A673 (cell line): Measurements from ENCODE around the gene RPS19. TPM values are rescaled to one million over a fixed set of nuclear protein-coding genes. Genes with fewer than 3 reads are reported as not detected.

Experiments
- BruUV-seq: library from RNA; stranded (reverse); fragments of 400-500 nt; replicated peaks from 2 replicates; lab custom pipeline; 2021; lab: Mats Ljungman, UMichigan
- CTCF ChIA-PET: fragments of 300-600 bp; sonication (Branson Sonifier 250); formaldehyde crosslinking; loops from one replicate; lab custom pipeline; 2022; ENCODE audit warnings: antibody characterized with exemption; lab: Charles Lee
- POLR2A ChIA-PET: fragments of 300-600 bp; sonication (Branson Sonifier 250); formaldehyde crosslinking; loops from one replicate; lab custom pipeline; 2022; ENCODE audit warnings: antibody characterized with exemption; ENCODE audit not compliant: low non-redundant PET; lab: Charles Lee
- DNase-seq: peaks from one replicate; pipeline ENCODE4 v3.0.0-alpha.2; 2015; ENCODE audit warnings: low spot score
- H3K27ac ChIP-seq: fragments of 200-600 bp; sonication (generic); 2 replicates; pipeline ENCODE4 v1.5.1; 2016; ENCODE audit warnings: mixed run types, low read depth, mild to moderate bottlenecking, mixed read lengths, antibody characterized with exemption, low read length; ENCODE audit not compliant: poor library complexity, severe bottlenecking
- H3K27me3 ChIP-seq: fragments of 200-600 bp; sonication (generic); replicated peaks from 2 replicates; pipeline ENCODE4 v1.6.1; 2017; ENCODE audit warnings: mixed run types, low read depth, mild to moderate bottlenecking, mixed read lengths, antibody characterized with exemption, low read length; ENCODE audit not compliant: insufficient read depth, poor library complexity
- H3K36me3 ChIP-seq: fragments of 200-600 bp; sonication (generic); 2 replicates; pipeline ENCODE4 v1.6.1; 2016; ENCODE audit warnings: mixed run types, mild to moderate bottlenecking, mixed read lengths, antibody characterized with exemption, low read length; ENCODE audit not compliant: insufficient read depth, poor library complexity, severe bottlenecking
- H3K4me1 ChIP-seq: fragments of 200-600 bp; sonication (generic); 2 replicates; pipeline ENCODE4 v1.6.1; 2017; ENCODE audit warnings: mixed run types, mild to moderate bottlenecking, mixed read lengths, antibody characterized with exemption, low read length; ENCODE audit not compliant: insufficient read depth, poor library complexity, severe bottlenecking
- H3K4me3 ChIP-seq: fragments of 200-600 bp; sonication (generic); 2 replicates; pipeline ENCODE4 v1.5.1; 2016; ENCODE audit warnings: low read depth, mixed run types, mild to moderate bottlenecking, mixed read lengths, low read length; ENCODE audit not compliant: poor library complexity, severe bottlenecking
- H3K9me3 ChIP-seq: fragments of 200-600 bp; sonication (generic); 2 replicates; pipeline ENCODE4 v1.6.1; 2016; ENCODE audit warnings: mixed run types, low read depth, mild to moderate bottlenecking, mixed read lengths, antibody characterized with exemption, low read length; ENCODE audit not compliant: poor library complexity, severe bottlenecking
- EZH2 ChIP-seq: fragments of 200-600 bp; sonication (generic); IDR thresholded peaks from 2 replicates; pipeline ENCODE4 v1.6.1; 2017; ENCODE audit warnings: borderline replicate concordance, low read depth, mild to moderate bottlenecking, mixed read lengths, antibody characterized with exemption, low read length; ENCODE audit not compliant: poor library complexity, severe bottlenecking
- intact Hi-C: fragments of 100-400 bp; cut with micrococcal nuclease; formaldehyde crosslinking; loops from one replicate; pipeline ENCODE4 v1.10.0; 2022; ENCODE audit not compliant: unreplicated experiment
- total RNA-seq: library from RNA; stranded (reverse); gene quantifications from 2 replicates; pipeline ENCODE4 v1.2.3, GENCODE V29; 2021
- TF ChIP-seq, protein P1 (sequence below): fragments of 300-800, 200-600 bp; sonication (generic); conservative IDR thresholded peaks from 2 replicates; pipeline ENCODE4 v1.5.1; 2017; ENCODE audit warnings: low read depth, mild to moderate bottlenecking, antibody characterized with exemption, low read length, moderate library complexity, mixed read lengths

The RPS19 gene
- total RNA-seq, 1 experiment from 2014 or later, result 2,559 TPM

DNA sequence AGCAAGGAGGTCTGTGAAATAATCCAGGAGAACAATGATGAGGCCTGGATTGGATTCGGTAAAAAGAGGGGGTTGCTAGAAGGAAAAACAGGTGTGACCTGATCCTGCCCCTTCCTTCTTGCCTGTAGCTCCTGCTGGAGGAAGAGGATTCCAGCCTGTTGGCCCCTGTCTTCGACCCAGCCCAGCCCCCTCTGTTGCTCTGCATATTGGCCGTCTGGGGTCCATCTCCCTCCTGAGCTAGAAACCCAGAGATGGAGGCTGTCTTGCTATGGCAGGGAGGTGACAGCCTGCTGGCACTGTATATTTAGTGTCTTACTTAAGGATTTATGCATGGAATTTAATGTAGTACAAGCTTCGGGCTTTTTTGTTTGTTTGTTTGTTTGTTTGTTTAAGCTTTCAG lies 8.6 kb upstream of the RPS19 start:
- CTCF ChIA-PET, result no interaction called here
- no peak overlapping the region for H3K4me3 ChIP-seq
- H3K27me3 ChIP-seq, result peaks cover 8% of the 10 kb centered on the region
- intact Hi-C loops, result no loop called here
- H3K27ac ChIP-seq, result no peak overlapping the region
- no TSS peak for BruUV-seq
- no peaks in the 10 kb centered on the region for H3K36me3 ChIP-seq
- DNase-seq, result no peak
- no peaks in the 10 kb centered on the region for H3K4me1 ChIP-seq
- TF ChIP-seq EZH2, result no peak
- TF ChIP-seq, protein P1, sequence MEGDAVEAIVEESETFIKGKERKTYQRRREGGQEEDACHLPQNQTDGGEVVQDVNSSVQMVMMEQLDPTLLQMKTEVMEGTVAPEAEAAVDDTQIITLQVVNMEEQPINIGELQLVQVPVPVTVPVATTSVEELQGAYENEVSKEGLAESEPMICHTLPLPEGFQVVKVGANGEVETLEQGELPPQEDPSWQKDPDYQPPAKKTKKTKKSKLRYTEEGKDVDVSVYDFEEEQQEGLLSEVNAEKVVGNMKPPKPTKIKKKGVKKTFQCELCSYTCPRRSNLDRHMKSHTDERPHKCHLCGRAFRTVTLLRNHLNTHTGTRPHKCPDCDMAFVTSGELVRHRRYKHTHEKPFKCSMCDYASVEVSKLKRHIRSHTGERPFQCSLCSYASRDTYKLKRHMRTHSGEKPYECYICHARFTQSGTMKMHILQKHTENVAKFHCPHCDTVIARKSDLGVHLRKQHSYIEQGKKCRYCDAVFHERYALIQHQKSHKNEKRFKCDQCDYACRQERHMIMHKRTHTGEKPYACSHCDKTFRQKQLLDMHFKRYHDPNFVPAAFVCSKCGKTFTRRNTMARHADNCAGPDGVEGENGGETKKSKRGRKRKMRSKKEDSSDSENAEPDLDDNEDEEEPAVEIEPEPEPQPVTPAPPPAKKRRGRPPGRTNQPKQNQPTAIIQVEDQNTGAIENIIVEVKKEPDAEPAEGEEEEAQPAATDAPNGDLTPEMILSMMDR, result no peak
- H3K9me3 ChIP-seq, result no peaks in the 10 kb centered on the region
- POLR2A ChIA-PET, result no interaction called here

DNA sequence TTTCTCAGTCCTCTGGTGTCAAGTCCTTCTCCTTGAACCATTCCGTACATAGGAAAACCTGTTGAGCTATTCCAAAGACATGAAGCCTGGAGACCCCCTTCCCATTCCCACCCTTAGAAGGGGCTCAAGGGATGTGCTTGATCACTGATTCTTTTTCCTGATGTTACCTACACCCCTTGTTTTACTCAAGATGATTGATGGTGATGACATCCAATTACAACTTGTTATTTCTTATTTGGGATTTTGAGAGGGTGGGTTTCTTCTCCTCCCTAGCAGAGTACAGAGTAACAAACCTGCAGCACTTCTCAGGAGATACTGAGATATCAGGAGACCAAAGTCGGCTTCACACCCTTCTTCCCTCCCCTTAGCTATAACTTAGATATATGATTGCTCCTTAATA lies 6.7 kb upstream of the RPS19 start:
- Histone ChIP-seq H3K9me3 (no peaks in the 10 kb centered on the region), H3K4me3 (no peak overlapping the region), H3K36me3 (no peaks in the 10 kb centered on the region), H3K4me1 (no peaks in the 10 kb centered on the region), H3K27me3 (peaks cover 8% of the 10 kb centered on the region), H3K27ac (no peak overlapping the region)
- no TSS peak for BruUV-seq
- intact Hi-C loops, result no loop called here
- POLR2A ChIA-PET, result no interaction called here
- DNase-seq, result no peak
- no peak for TF ChIP-seq EZH2
- TF ChIP-seq, protein P1, result no peak
- CTCF ChIA-PET, result no interaction called here

DNA sequence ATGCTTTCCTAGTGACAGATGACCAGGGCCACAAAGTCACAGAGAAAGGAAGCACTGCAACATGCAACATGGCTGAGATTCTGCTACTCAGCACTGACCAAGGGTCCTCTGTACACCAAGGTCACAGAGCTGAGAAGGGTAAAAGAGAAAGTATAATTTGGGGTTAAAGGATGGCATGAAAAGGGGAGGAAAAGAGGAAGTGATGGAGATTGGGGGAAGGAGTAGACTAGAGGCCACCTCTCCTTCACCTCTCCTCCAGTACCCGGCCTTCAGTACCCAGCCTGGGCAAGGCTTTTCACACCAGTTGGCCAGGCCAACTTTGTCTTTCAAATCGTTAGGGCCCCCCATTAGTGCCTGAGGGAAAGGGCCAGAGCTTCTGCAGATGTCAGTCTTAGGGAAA lies 6.3 kb upstream of the RPS19 start:
- H3K27ac ChIP-seq, result no peak overlapping the region
- CTCF ChIA-PET, result no interaction called here
- intact Hi-C loops, result no loop called here

More for the DNA sequence above, 6.3 kb upstream of the RPS19 start:
- no peak for DNase-seq
- H3K27me3 ChIP-seq, result peaks cover 8% of the 10 kb centered on the region
- no TSS peak for BruUV-seq
- H3K36me3 ChIP-seq, result no peaks in the 10 kb centered on the region
- TF ChIP-seq, protein P1, result no peak
- no peak for TF ChIP-seq EZH2
- POLR2A ChIA-PET, result no interaction called here
- H3K4me3 ChIP-seq, result no peak overlapping the region
- H3K4me1 ChIP-seq, result peaks cover under 1% of the 10 kb centered on the region
- H3K9me3 ChIP-seq, result no peaks in the 10 kb centered on the region
